Erythroblast (primary cell): ENCODE data around the gene MBNL2.

Source experiments
- GATA1 ChIP-seq: IDR thresholded peaks from 2 replicates; pipeline ENCODE4 v1.6.1; 2011; ENCODE audit warnings: low read depth, mild to moderate bottlenecking, control low read depth, low read length, moderate library complexity
- POLR2A ChIP-seq: IDR thresholded peaks from 2 replicates; pipeline ENCODE4 v1.6.1; 2011; ENCODE audit warnings: mild to moderate bottlenecking, low read length

DNA sequence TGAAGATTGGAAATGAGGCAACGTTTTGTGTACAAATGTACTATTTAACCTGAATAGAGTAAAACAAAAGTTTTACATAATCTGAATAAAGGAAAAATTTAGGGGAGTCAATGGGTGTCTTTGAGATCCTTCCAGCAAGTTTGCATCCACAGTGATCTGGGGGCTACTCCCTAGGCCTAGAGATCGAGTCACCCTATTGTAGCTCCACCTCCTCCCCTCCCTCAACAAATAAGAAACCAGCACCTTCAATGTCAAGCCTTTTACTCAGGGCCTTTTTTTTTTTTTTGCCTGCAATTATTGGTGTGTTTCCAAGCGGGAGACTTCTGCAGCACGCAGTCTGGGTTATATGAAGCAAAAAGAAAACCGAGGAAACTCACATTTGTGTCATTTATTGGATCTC, 195.6 kb downstream of the MBNL2 start:
- TF ChIP-seq POLR2A: no peak
- TF ChIP-seq GATA1: no peak
